ENCODE measurements around the gene KCNK17. TPM values are rescaled to one million over a fixed set of nuclear protein-coding genes. Genes with fewer than 3 reads are reported as not detected.

The KCNK17 gene
- total and polyA plus RNA-seq, 2 donors (not counting 3 experiments of a cell fraction or from before 2014, with no cell fraction given), result not detected

- POLR2A ChIA-PET, result no interaction called here
- peak; percentile 92 for FAIRE-seq
- CTCF ChIA-PET, result interaction anchor here (0.9 to 1.6 kb wide), 4 partner anchors 9 to 1495 kb away, joined by 3 to 5 read pairs (median 4); no protein-coding TSS in a partner anchor
- Histone ChIP-seq H3K4me2 (ENCODE audit: insufficient read depth, low read length) (no peak overlapping the region), H3K36me3 (ENCODE audit: control insufficient read depth in 2 of 2, extremely low read depth in 1 of 2, insufficient read depth in 2 of 2, low read length in 2 of 2) (no peaks in the 10 kb centered on the region), H3K79me2 (ENCODE audit: control insufficient read depth, insufficient read depth, low read length) (no peaks in the 10 kb centered on the region), H3K9me3 (replicated peaks; ENCODE audit: control insufficient read depth, insufficient read depth, low read length) (no peaks in the 10 kb centered on the region), H3K4me1 (ENCODE audit: control insufficient read depth, extremely low read depth, insufficient read depth, low read length) (no peaks in the 10 kb centered on the region), H2AFZ (ENCODE audit: low read depth, low read length) (no peak overlapping the region), H3K27me3 (ENCODE audit: control insufficient read depth in 2 of 2, insufficient read depth in 2 of 2, low read length in 2 of 2) (no peaks in the 10 kb centered on the region), H4K20me1 (replicated peaks; ENCODE audit: control insufficient read depth, extremely low read depth, insufficient read depth, low read length) (no peaks in the 10 kb centered on the region), H3K9me1 (replicated peaks; ENCODE audit: control insufficient read depth, extremely low read depth, insufficient read depth, low read length) (no peaks in the 10 kb centered on the region), H3K9ac (replicated peaks; ENCODE audit: extremely low read depth, insufficient read depth, low read length) (no peak overlapping the region), H3K27ac (ENCODE audit: insufficient read depth, low read depth, low read length) (no peak overlapping the region), H3K4me3 (replicated peaks in 1 of 3; ENCODE audit: insufficient read depth in 1 of 3, low read depth in 1 of 3, low read length in 3 of 3) (no peak overlapping the region)
- no TSS peak for BruUV-seq (replicated peaks)
- dilution Hi-C loops (cut with MboI; ENCODE audit: extremely low pct_ligation_motif_present, low sequenced_read_pairs) (no loop called here), intact Hi-C loops (cut with micrococcal nuclease) (loop anchor here (1.0 to 10.0 kb wide), 4 partner anchors 517 to 1679 kb away; no protein-coding TSS in a partner anchor)
- TF ChIP-seq JUN (IDR thresholded peaks at IDR 0.05; ENCODE audit: borderline replicate concordance, insufficient read depth, insufficient read length, low read depth) (no peak), CTCF (IDR thresholded peaks at IDR 0.05; ENCODE audit: extremely low read depth in 1 of 2, insufficient read depth in 1 of 2, low read depth in 1 of 2, low read length in 2 of 2) (peak; percentile 78 to 87)
- DNase-seq (ENCODE audit: low read depth, low spot score), result peak; percentile 56
Observed at GRCh38 chr6:39347906-39348585, 33.8 kb upstream of the KCNK17 start.

- CTCF ChIA-PET, result interaction anchor here (0.7 to 1.6 kb wide), 8 partner anchors 8 to 1835 kb away, joined by 3 to 5 read pairs (median 4); no protein-coding TSS in a partner anchor
- Histone ChIP-seq H3K9me1 (replicated peaks; ENCODE audit: control insufficient read depth, extremely low read depth, insufficient read depth, low read length) (no peaks in the 10 kb centered on the region), H3K9me3 (replicated peaks; ENCODE audit: control insufficient read depth, insufficient read depth, low read length) (no peaks in the 10 kb centered on the region), H3K4me2 (ENCODE audit: insufficient read depth, low read length) (no peak overlapping the region), H3K79me2 (ENCODE audit: control insufficient read depth, insufficient read depth, low read length) (no peaks in the 10 kb centered on the region), H3K27me3 (ENCODE audit: control insufficient read depth in 2 of 2, insufficient read depth in 2 of 2, low read length in 2 of 2) (no peaks in the 10 kb centered on the region), H3K4me3 (replicated peaks in 1 of 3; ENCODE audit: insufficient read depth in 1 of 3, low read depth in 1 of 3, low read length in 3 of 3) (no peak overlapping the region), H3K4me1 (ENCODE audit: control insufficient read depth, extremely low read depth, insufficient read depth, low read length) (no peaks in the 10 kb centered on the region), H4K20me1 (replicated peaks; ENCODE audit: control insufficient read depth, extremely low read depth, insufficient read depth, low read length) (no peaks in the 10 kb centered on the region), H3K9ac (replicated peaks; ENCODE audit: extremely low read depth, insufficient read depth, low read length) (no peak overlapping the region), H3K27ac (ENCODE audit: insufficient read depth, low read depth, low read length) (no peak overlapping the region), H3K36me3 (ENCODE audit: control insufficient read depth in 2 of 2, extremely low read depth in 1 of 2, insufficient read depth in 2 of 2, low read length in 2 of 2) (no peaks in the 10 kb centered on the region), H2AFZ (ENCODE audit: low read depth, low read length) (no peak overlapping the region)
- no peak for DNase-seq (ENCODE audit: low read depth, low spot score)
- no peak for FAIRE-seq
- BruUV-seq (replicated peaks), result no TSS peak
- intact Hi-C loops (cut with micrococcal nuclease) (loop anchor here (1.0 to 10.0 kb wide), 3 partner anchors 518 to 1680 kb away; no protein-coding TSS in a partner anchor), dilution Hi-C loops (cut with MboI; ENCODE audit: extremely low pct_ligation_motif_present, low sequenced_read_pairs) (no loop called here)
- POLR2A ChIA-PET, result no interaction called here
- no peak for TF ChIP-seq GATA2 (IDR thresholded peaks at IDR 0.05; ENCODE audit: insufficient read depth, insufficient read length, low read depth, low read length)
- TF ChIP-seq FOS (IDR thresholded peaks at IDR 0.05; ENCODE audit: borderline replicate concordance, insufficient read depth, low read length), result no peak
- TF ChIP-seq POLR2A (IDR thresholded peaks at IDR 0.05; ENCODE audit: low read depth, low read length), result no peak
- TF ChIP-seq CTCF (IDR thresholded peaks at IDR 0.05; ENCODE audit: extremely low read depth in 1 of 2, insufficient read depth in 1 of 2, low read depth in 1 of 2, low read length in 2 of 2), result no peak
- TF ChIP-seq MAX (IDR thresholded peaks at IDR 0.05; ENCODE audit: insufficient read depth, insufficient read length), result no peak
- no peak for TF ChIP-seq JUN (IDR thresholded peaks at IDR 0.05; ENCODE audit: borderline replicate concordance, insufficient read depth, insufficient read length, low read depth)
- no peak for TF ChIP-seq POLR2AphosphoS5 (IDR thresholded peaks at IDR 0.05; ENCODE audit: insufficient read depth, low read depth, low read length)
- TF ChIP-seq MYC (IDR thresholded peaks at IDR 0.05; ENCODE audit: low read depth, low read length), result no peak
- TF ChIP-seq EZH2 (IDR thresholded peaks at IDR 0.05; ENCODE audit: borderline replicate concordance, low read depth, low read length, severe bottlenecking), result no peak
Observed at GRCh38 chr6:39347206-39347605, 33.0 kb upstream of the KCNK17 start.
